COLO668 (cell line): ENCODE data around the gene NUP37.

Experiments used
- DNase-seq: peaks from one replicate; lab custom pipeline; 2025; ENCODE audit not compliant: unreplicated experiment; lab: John Stamatoyannopoulos, UW

NUP37 gene

DNA sequence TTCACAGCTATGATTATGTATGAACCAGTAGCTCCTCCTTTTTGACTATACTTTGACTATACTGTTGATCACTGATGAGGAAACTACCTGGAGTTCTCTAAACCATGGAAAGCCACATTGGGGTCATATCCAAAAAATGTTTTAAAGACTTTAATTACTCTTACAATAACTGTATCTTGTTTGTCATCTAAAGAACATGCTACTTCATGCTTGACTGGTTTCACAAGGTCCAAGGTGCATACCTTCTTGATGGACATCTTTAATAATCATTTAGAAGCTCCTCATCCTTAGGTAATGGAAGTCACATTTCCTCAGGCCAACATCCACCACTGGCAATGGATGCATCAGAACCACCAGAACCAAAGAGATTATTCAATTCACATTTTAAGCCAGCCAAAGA lies 88.1 kb downstream of the NUP37 start:
- DNase-seq: no peak

- no peak for DNase-seq
Observed at GRCh38 chr12:102029141-102029540, 90.8 kb downstream of the NUP37 start.

DNA sequence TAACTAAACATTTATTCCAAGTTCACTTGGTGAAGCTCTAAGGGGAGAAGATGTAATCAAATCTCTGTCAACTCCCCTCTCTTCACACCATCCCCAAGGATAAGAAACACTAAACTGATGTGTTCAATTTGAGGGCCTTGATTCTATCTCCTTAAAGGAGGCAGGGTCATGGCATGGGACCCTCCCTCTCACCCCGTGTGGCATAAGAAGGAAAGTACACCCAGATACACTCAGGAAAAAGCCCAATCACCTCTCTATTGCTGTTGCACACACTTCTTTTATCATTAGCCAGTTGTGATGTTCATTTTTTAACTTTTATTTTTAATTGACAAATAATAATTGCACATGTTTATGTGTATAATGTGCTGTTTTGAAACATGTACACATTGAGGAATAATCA lies 93.2 kb downstream of the NUP37 start:
- DNase-seq: no peak

DNA sequence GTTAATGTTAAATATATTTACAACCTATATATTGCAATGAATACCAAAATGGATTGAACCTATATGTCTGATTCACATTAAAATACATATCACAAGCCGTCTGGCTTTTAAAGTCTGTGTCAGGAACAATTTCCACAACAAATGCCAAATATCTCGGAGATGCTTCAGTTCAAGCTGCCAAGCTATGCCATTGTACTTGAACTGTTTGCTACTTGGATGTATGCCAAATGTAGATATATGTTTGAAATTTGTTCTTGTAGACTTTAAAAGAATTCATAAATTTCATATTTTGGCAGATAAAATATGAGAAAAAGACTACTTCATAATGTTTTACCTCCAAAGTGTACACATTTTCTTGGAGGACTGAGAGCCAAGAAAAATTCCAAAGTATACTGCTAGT lies 95.1 kb downstream of the NUP37 start:
- DNase-seq: no peak

GRCh38 chr12:102023343-102023930 lies 96.5 kb downstream of the NUP37 start:
- DNase-seq: no peak
